ENCODE data around the gene MARCHF2.

- no peak for TF ChIP-seq CTCF (IDR thresholded peaks at IDR 0.05)
- TF ChIP-seq POLR2A (IDR thresholded peaks at IDR 0.05), result no peak
Measured at GRCh38 chr19:8461376-8461775, 48.3 kb downstream of the MARCHF2 start.
